ENCODE results near the gene DACH1. TPM values are rescaled to one million over a fixed set of nuclear protein-coding genes. Genes with fewer than 3 reads are reported as not detected.

The DACH1 gene
- total and polyA plus RNA-seq, 2 of the 13 experiments (the other 11 are each of a cell fraction or from before 2014, with no cell fraction given): not detected

DNA sequence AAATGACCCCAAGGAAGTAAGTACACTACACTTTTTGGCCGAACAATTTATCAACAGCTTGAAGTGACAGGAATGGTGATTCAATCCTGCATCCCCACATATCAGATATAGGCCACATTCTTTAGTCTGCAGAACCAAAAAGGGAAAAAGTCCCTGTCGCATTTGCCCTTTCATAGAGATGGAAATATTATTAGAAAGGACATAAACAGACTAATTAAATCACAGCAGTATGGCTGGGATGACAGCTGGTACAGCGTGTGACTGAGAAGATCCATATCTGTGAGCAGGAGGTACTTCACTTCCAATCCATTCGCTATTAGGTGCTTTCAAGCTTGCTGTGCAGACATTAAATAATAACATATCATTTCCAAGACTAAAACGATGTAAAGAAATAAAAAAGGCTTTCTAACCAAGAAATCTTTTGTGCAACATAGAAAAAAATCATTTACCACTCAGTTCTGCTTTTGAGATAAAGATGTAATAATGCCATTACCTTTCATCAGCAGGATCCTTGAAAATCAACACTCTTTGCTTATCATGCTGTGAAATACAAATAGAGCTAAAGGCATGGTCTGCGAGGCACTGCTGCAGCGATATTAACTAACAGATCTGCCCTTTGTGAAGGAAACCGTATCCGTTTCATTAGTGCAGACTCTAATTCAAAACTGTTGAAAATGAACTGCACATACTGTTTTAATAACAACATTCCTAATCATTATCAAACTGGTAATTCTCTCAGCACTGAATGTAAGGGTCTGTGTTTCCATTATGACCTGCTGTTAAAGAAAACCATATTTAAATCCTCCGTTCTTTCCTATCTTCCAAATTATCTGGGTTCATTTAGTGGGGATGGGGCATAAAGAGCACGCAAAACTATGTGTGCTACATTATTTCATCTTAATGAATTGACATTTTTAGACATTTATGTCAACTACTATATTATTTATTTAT, 245.6 kb downstream of the DACH1 start:
- H3K4me3 ChIP-seq (replicated peaks in 1 of 3; ENCODE audit: insufficient read depth in 1 of 3, low read depth in 2 of 3, low read length in 3 of 3): no peak overlapping the region
- H2AFZ ChIP-seq (ENCODE audit: low read length): no peak overlapping the region
- intact Hi-C loops (cut with micrococcal nuclease; ENCODE audit: unreplicated experiment) (no loop called here), in situ Hi-C loops (cut with HindIII; ENCODE audit: extremely low pct_ligation_motif_present, low pct_unique_long_range_greater_than_20kb) (no loop called here)
- H3K36me3 ChIP-seq (replicated peaks in 1 of 2; ENCODE audit: control insufficient read depth in 1 of 2, insufficient read depth in 2 of 2, low read length in 2 of 2): no peaks in the 10 kb centered on the region
- no peaks in the 10 kb centered on the region for H3K79me2 ChIP-seq (ENCODE audit: insufficient read depth, low read length)
- POLR2A ChIA-PET: no interaction called here
- no peaks in the 10 kb centered on the region for H3K9me3 ChIP-seq (ENCODE audit: low read length)
- no peak overlapping the region for H3K9ac ChIP-seq (ENCODE audit: insufficient read depth, low read depth, low read length)
- no peaks in the 10 kb centered on the region for H3K27me3 ChIP-seq (ENCODE audit: control insufficient read depth in 1 of 2, insufficient read depth in 2 of 2, low read length in 2 of 2)
- no peak for DNase-seq (ENCODE audit: low spot score)
- TF ChIP-seq ZBTB3 (CRISPR knock-in tag; IDR thresholded peaks at IDR 0.05; ENCODE audit: borderline replicate concordance, low read depth) (no peak), FOXA3 (CRISPR knock-in tag; IDR thresholded peaks at IDR 0.05) (no peak), EZH2 (conservative IDR thresholded peaks at IDR 0.05; ENCODE audit: low read depth, low read length) (no peak), FOXC1 (CRISPR knock-in tag; IDR thresholded peaks at IDR 0.05; ENCODE audit: borderline replicate concordance) (no peak), ZNF343 (CRISPR knock-in tag; IDR thresholded peaks at IDR 0.05) (no peak), NCOA1 (CRISPR knock-in tag; IDR thresholded peaks at IDR 0.05) (no peak), ZNF12 (CRISPR knock-in tag; IDR thresholded peaks at IDR 0.05) (no peak), ZC3H13 (CRISPR knock-in tag; IDR thresholded peaks at IDR 0.05) (no peak), ZFP82 (CRISPR knock-in tag; IDR thresholded peaks at IDR 0.05; ENCODE audit: borderline replicate concordance) (no peak), ZNF737 (CRISPR knock-in tag; IDR thresholded peaks at IDR 0.05; ENCODE audit: borderline replicate concordance) (no peak)
- TF ChIP-seq, protein P1, sequence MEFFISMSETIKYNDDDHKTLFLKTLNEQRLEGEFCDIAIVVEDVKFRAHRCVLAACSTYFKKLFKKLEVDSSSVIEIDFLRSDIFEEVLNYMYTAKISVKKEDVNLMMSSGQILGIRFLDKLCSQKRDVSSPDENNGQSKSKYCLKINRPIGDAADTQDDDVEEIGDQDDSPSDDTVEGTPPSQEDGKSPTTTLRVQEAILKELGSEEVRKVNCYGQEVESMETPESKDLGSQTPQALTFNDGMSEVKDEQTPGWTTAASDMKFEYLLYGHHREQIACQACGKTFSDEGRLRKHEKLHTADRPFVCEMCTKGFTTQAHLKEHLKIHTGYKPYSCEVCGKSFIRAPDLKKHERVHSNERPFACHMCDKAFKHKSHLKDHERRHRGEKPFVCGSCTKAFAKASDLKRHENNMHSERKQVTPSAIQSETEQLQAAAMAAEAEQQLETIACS (CRISPR knock-in tag; IDR thresholded peaks at IDR 0.05): no peak
- TF ChIP-seq, protein P2, sequence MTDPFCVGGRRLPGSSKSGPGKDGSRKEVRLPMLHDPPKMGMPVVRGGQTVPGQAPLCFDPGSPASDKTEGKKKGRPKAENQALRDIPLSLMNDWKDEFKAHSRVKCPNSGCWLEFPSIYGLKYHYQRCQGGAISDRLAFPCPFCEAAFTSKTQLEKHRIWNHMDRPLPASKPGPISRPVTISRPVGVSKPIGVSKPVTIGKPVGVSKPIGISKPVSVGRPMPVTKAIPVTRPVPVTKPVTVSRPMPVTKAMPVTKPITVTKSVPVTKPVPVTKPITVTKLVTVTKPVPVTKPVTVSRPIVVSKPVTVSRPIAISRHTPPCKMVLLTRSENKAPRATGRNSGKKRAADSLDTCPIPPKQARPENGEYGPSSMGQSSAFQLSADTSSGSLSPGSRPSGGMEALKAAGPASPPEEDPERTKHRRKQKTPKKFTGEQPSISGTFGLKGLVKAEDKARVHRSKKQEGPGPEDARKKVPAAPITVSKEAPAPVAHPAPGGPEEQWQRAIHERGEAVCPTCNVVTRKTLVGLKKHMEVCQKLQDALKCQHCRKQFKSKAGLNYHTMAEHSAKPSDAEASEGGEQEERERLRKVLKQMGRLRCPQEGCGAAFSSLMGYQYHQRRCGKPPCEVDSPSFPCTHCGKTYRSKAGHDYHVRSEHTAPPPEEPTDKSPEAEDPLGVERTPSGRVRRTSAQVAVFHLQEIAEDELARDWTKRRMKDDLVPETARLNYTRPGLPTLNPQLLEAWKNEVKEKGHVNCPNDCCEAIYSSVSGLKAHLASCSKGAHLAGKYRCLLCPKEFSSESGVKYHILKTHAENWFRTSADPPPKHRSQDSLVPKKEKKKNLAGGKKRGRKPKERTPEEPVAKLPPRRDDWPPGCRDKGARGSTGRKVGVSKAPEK (CRISPR knock-in tag; IDR thresholded peaks at IDR 0.05; ENCODE audit: borderline replicate concordance): no peak
- TF ChIP-seq, protein P3, sequence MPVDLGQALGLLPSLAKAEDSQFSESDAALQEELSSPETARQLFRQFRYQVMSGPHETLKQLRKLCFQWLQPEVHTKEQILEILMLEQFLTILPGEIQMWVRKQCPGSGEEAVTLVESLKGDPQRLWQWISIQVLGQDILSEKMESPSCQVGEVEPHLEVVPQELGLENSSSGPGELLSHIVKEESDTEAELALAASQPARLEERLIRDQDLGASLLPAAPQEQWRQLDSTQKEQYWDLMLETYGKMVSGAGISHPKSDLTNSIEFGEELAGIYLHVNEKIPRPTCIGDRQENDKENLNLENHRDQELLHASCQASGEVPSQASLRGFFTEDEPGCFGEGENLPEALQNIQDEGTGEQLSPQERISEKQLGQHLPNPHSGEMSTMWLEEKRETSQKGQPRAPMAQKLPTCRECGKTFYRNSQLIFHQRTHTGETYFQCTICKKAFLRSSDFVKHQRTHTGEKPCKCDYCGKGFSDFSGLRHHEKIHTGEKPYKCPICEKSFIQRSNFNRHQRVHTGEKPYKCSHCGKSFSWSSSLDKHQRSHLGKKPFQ (CRISPR knock-in tag; IDR thresholded peaks at IDR 0.05; ENCODE audit: insufficient replicate concordance): no peak
- no peaks in the 10 kb centered on the region for H3K4me1 ChIP-seq (ENCODE audit: insufficient read depth, low read length)
- FAIRE-seq: no peak
- H3K4me2 ChIP-seq (ENCODE audit: low read depth, low read length): no peak overlapping the region
- no peak overlapping the region for H3K27ac ChIP-seq (ENCODE audit: extremely low read length, insufficient read depth, low read length)
- ATAC-seq: no peak
- H4K20me1 ChIP-seq (ENCODE audit: insufficient read depth, low read length): no peaks in the 10 kb centered on the region
- CTCF ChIA-PET (ENCODE audit: low intra/inter-chr PET ratio, low total read pairs): no interaction called here
- BruUV-seq (replicated peaks): no TSS peak
- WGBS (ENCODE audit: low lambda C conversion rate): 7% methylated on average over 11 of the region's 11 CpGs

All from HepG2 (cell line).